Glomerular visceral epithelial cell (primary cell): ENCODE measurements around the gene TAX1BP3.
A peak's percentile ranks its signal among the peaks of the same experiment; 100 is the strongest.

Experiments used
- DNase-seq: peaks from one replicate; pipeline ENCODE4 v3.0.0-alpha.2; 2016; ENCODE audit errors: extremely low spot score

Gene TAX1BP3

GRCh38 chr17:3657874-3658783 lies 10.2 kb downstream of the TAX1BP3 start:
- no peak for DNase-seq

GRCh38 chr17:3657588-3657869 lies 10.8 kb downstream of the TAX1BP3 start:
- DNase-seq: no peak

DNA sequence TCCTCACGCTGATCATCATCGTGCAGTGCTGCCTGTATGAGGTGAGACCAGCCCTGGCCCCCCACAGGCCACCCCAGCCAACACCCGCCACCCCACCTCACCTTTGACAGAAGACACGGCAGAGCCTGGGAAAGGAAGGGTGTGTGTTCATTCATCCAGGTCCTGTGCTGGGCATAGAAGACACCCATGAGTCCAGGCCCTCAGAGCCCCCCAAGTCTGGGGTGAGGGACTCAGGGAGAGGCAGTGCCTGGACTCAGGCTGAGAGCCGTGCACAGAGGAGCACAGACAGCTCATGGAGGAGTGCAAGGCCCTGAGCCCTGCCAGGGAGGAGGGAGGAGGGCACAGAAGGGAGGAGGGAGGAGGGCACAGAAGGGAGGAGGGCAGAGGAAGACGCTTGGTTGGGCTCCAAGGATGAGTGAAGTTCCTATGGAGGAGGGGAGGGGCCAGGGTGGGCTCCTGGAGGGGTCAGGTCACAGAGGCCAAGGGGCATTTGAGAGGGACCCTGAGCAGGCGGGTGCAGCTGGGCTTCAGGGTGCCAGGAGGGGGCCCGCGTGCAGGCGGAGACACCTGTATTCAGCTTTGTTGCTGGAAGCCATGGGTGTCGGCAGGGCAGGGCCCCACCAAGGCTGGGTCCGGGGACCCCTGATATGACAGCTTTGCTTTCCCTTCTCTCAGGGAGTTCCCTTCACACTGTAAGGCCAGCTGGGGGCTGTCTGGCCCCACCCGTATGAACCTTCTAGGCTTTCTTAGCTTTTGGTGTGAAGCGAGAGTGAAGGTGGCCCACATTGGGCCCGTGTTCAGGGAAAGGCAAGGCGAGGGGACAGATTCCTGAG lies 11.4 kb downstream of the TAX1BP3 start:
- no peak for DNase-seq

DNA sequence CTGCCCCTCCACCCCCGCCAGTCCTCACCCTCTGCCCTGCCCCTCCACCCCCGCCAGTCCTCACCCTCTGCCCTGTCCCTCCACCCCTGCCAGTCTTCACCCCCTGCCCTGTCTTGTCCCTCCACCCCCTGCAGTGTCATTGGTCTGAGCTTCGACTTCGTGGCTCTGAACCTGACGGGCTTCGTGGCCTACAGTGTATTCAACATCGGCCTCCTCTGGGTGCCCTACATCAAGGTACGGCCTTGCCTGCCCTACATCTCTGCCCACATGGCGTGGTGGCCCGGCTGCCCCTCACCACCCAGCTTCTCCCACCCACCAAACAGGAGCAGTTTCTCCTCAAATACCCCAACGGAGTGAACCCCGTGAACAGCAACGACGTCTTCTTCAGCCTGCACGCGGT lies 12.0 kb downstream of the TAX1BP3 start:
- no peak for DNase-seq

- no peak for DNase-seq
These were observed 12.6 kb downstream of the TAX1BP3 start for GRCh38 chr17:3655766-3656165.

GRCh38 chr17:3647769-3648555 lies 20.4 kb downstream of the TAX1BP3 start:
- peak; percentile 61 for DNase-seq

DNA sequence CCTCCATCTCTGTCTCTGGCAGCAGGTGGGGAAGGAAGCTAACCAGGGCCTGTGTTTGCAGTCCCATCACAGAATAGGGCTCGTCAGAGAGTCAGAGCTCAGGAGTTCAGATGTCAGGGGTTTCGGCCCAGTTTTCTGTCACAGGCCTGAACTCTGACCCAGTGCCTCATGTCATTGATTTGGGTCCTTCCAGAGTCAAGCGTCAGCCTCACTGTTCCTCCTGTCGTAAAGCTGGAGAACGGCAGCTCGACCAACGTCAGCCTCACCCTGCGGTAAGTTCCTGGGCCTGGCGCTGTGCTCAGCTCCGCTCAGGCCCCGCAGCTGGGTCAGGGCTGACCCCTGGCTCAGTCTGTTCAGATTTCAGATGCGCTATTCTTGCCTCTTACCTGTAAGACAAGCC lies 21.1 kb downstream of the TAX1BP3 start:
- no peak for DNase-seq

- DNase-seq: no peak
These were observed 23.1 kb downstream of the TAX1BP3 start for GRCh38 chr17:3645310-3645709.

- DNase-seq: no peak
These were observed 24.5 kb downstream of the TAX1BP3 start for GRCh38 chr17:3643889-3644349.

GRCh38 chr17:3641717-3642486 lies 26.5 kb downstream of the TAX1BP3 start:
- DNase-seq: no peak

DNA sequence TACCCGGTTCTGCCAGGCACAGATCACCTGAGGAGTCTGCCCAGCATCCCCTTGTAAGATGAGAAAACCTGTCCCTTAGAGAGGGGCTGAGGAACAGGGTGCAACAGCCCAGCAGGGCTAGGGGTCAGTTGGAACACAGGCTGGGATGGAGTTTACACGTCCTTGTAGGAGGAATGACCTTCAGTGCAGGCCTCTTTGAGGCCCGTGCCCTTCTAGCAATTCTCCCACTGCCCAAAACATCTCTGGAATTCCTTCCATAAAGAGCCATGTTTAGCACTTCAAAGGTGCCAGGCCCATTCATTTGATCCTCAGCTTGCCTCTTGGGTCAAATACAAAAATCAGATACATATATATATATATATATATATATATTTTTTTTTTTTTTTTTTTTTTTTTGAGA lies 27.4 kb downstream of the TAX1BP3 start:
- no peak for DNase-seq

DNA sequence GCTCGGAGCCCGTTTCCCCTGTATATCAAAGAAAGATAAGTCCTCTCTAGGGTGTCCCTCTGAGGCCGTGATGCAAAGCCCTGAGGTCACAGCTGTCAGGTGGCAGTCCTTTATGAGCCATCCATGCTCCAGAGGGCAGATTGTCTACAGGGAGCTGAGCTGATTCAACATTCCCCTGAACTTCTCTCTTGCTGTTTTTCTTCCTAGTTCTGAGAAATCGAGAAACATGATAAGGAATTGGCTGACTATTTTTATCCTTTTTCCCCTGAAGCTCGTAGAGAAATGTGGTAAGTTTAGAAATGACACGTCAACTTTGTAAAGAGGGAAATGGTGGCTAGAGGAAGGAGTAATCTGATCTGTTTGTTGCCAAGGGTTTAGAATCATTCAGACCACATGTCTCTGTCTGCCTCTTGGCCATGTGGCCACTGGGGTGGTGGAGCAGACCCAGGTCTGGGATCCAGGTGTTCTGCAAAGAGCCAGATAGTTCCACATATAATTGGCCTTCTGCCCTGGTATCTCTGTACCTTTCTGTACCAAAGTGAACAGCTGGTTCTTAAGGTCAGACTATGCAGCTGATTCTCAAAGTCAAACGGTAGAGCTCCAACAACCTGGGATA lies 28.3 kb downstream of the TAX1BP3 start:
- DNase-seq: no peak

DNA sequence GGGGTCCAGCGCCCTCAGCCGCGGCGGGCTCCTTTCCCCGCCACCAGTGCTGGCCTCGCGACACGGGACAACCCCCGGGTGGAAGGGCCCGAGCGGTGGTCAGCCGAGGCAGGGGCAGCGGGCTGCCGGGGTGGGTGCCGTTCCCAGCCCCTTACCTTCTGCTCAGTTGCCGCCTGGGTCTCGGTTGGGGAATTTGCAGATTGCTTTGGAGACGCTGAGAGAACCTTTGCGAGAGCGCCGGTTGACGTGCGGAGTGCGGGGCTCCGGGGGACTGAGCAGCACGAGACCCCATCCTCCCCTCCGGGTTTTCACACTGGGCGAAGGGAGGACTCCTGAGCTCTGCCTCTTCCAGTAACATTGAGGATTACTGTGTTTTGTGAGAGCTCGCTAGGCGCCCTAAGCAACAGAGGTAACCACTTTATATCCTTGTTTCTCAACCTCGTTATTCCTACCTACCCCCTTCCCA lies 31.4 kb downstream of the TAX1BP3 start:
- no peak for DNase-seq

DNA sequence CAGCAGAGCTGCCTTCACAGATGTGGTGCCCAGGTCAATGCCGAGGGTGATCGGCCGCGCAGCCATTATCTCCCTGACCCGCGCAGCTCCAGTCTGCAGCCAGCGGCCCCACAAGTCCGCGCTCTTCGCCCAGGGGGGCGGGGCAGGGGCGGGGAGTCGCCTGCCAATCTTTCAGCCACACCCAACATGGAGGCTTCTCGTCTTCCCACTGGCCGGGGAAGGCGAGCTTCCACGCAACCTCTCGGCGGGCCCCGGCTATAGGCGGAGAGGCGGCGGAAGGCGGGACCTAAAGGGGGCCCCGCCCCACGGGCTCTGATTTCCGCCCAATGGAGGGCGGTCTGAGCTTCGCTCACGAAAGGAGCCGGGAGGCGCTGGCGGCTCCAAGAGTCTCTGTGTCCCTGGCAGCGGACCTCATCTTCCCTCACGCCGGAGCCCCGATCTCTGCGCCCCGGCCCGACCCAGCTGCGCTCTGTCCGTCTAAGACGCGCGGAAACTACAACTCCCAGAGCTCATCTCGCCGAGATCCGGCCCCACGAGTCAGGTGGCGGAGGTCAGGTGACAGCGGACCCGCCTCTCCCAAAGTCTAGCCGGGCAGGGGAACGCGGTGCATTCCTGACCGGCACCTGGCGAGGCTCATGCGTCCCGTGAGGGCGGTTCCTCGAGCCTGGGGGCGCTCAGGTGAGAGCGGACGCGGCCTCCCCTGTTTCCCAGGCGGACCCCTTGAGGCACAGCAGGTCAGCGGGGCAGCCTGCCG lies 32.0 kb downstream of the TAX1BP3 start, which contains the start of the genes CTNS and SHPK:
Gene CTNS (plus strand): TSS at position 607 of the 754 bp plus-strand sequence. CDS start 3,447 bp downstream, outside the sequence.
Gene SHPK (minus strand): TSS at position 97 of the 754 bp plus-strand sequence. CDS start 31 bp downstream, at position 66.
- peak; percentile 98 for DNase-seq

- peak; percentile 27 for DNase-seq
These were observed 32.8 kb downstream of the TAX1BP3 start for GRCh38 chr17:3635474-3636153.

DNA sequence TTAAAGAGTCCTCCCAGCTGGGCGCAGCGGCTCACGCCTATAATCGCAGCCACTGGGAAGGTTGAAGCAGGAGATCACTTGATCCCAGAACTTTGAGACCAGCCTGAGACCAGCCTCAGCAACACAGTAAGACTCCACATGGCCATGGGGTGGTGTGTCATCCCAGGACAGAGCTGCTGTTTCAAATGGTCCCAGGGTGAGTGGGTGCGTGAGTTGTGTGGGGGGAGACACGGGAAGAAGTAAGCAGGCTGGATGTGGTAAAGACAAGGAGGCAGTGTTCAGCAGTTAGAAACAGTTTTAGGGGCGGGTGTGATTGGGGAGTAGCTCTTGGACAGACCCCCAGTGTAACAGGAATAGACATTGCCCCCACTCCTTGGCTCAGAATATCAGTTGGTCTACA lies 36.1 kb downstream of the TAX1BP3 start:
- DNase-seq: no peak

DNA sequence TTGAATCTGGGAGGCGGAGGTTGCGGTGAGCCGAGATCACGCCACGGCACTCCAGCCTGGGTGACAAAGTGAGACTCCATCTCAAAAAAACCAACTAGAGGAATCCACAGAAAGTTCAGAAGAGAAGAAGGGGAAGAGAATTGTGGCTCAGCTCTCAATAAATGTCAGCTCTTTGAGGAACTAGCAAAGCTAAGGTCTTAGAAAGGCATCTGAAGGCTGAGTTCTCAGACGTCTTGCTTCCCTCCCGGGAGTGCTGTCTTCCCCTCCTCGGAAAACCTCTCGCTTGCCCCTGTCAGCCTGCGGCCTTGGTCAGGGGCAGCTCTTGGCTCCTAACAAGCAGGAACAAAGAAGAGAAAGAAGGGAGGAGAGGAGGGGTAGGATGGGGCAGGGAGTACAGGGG lies 37.6 kb downstream of the TAX1BP3 start:
- DNase-seq: no peak

- DNase-seq: no peak
These were observed 40.6 kb downstream of the TAX1BP3 start for GRCh38 chr17:3627769-3628167.
